GM18951 (cell line): Measurements from ENCODE around the gene LRRC8C.

Experiments
- POLR2A ChIP-seq: IDR thresholded peaks from 4 replicates; pipeline ENCODE4 v1.6.1; 2011; ENCODE audit warnings: mild to moderate bottlenecking; ENCODE audit not compliant: insufficient read length, insufficient read depth; ENCODE audit errors: extremely low read depth
- in situ Hi-C: fragments of 300-500 bp; cut with MboI; formaldehyde crosslinking; loops from one replicate; pipeline ENCODE4 v1.12.0; 2022; ENCODE audit warnings: low sequenced_read_pairs, mixed read lengths, inconsistent platforms; ENCODE audit not compliant: unreplicated experiment

The LRRC8C gene

GRCh38 chr1:89600451-89601224, 32.3 kb upstream of the LRRC8C start:
- in situ Hi-C loops = no loop called here
- no peak for TF ChIP-seq POLR2A

GRCh38 chr1:89602871-89603404, 30.0 kb upstream of the LRRC8C start:
- TF ChIP-seq POLR2A = no peak
- in situ Hi-C loops = no loop called here

- no peak for TF ChIP-seq POLR2A
- in situ Hi-C loops = no loop called here
Measured at GRCh38 chr1:89603651-89604413, 29.1 kb upstream of the LRRC8C start.

- in situ Hi-C loops = no loop called here
- no peak for TF ChIP-seq POLR2A
Measured at GRCh38 chr1:89604414-89604735, 28.5 kb upstream of the LRRC8C start.

GRCh38 chr1:89605692-89606091, 27.2 kb upstream of the LRRC8C start:
- no peak for TF ChIP-seq POLR2A
- in situ Hi-C loops = no loop called here

GRCh38 chr1:89606227-89606980, 26.5 kb upstream of the LRRC8C start:
- no peak for TF ChIP-seq POLR2A
- in situ Hi-C loops = no loop called here

GRCh38 chr1:89607156-89607555, 25.8 kb upstream of the LRRC8C start:
- no peak for TF ChIP-seq POLR2A
- in situ Hi-C loops = no loop called here

- no peak for TF ChIP-seq POLR2A
- in situ Hi-C loops = no loop called here
Measured at GRCh38 chr1:89607586-89608318, 25.2 kb upstream of the LRRC8C start.

GRCh38 chr1:89608319-89608983, 24.5 kb upstream of the LRRC8C start:
- in situ Hi-C loops = no loop called here
- TF ChIP-seq POLR2A = no peak

GRCh38 chr1:89608984-89609725, 23.8 kb upstream of the LRRC8C start:
- no peak for TF ChIP-seq POLR2A
- in situ Hi-C loops = no loop called here

GRCh38 chr1:89609781-89610456, 23.0 kb upstream of the LRRC8C start:
- no peak for TF ChIP-seq POLR2A
- in situ Hi-C loops = no loop called here
